SK-N-SH treated with all-trans-retinoic acid at 6 μM for 48 hours (cell line): ENCODE results near the gene MTMR3.

Source experiments
- ESRRG ChIP-seq: fragments of 250-450 bp; sonication (Bioruptor Pico); IDR thresholded peaks from 2 replicates; pipeline ENCODE4 v1.6.1; 2021; ENCODE audit warnings: mild to moderate bottlenecking
- GLIS3 ChIP-seq: fragments of 250-450 bp; sonication (Bioruptor Pico); IDR thresholded peaks from 2 replicates; pipeline ENCODE4 v1.5.0; 2020; ENCODE audit warnings: mild to moderate bottlenecking, moderate library complexity
- PATZ1 ChIP-seq: fragments of 250-450 bp; sonication (Bioruptor Pico); IDR thresholded peaks from 2 replicates; pipeline ENCODE4 v1.8.0; 2020; ENCODE audit warnings: mild to moderate bottlenecking, moderate library complexity, borderline replicate concordance
- POU6F1 ChIP-seq: fragments of 250-450 bp; sonication (Bioruptor Pico); IDR thresholded peaks from 2 replicates; pipeline ENCODE4 v1.8.0; 2021; ENCODE audit warnings: low read depth, mild to moderate bottlenecking, moderate library complexity, borderline replicate concordance
- PPARA ChIP-seq: fragments of 250-450 bp; sonication (Bioruptor Pico); IDR thresholded peaks from 2 replicates; pipeline ENCODE4 v1.5.0; 2020; ENCODE audit warnings: mild to moderate bottlenecking, borderline replicate concordance
- ZFP3 ChIP-seq: fragments of 250-450 bp; sonication (Bioruptor Pico); IDR thresholded peaks from 2 replicates; pipeline ENCODE4 v1.5.0; 2020; ENCODE audit warnings: mild to moderate bottlenecking, moderate library complexity
- ZFP30 ChIP-seq: fragments of 450-650 bp; formaldehyde crosslinking; IDR thresholded peaks from 2 replicates; pipeline ENCODE4 v1.5.0; 2022; ENCODE audit warnings: mild to moderate bottlenecking, moderate library complexity
- ZNF70 ChIP-seq: fragments of 450-650 bp; formaldehyde crosslinking; IDR thresholded peaks from 2 replicates; pipeline ENCODE4 v1.5.0; 2020; ENCODE audit warnings: mild to moderate bottlenecking, moderate library complexity
- ZNF8 ChIP-seq: fragments of 450-650 bp; formaldehyde crosslinking; IDR thresholded peaks from 2 replicates; pipeline ENCODE4 v1.5.0; 2020; ENCODE audit warnings: mild to moderate bottlenecking, moderate library complexity

DNA sequence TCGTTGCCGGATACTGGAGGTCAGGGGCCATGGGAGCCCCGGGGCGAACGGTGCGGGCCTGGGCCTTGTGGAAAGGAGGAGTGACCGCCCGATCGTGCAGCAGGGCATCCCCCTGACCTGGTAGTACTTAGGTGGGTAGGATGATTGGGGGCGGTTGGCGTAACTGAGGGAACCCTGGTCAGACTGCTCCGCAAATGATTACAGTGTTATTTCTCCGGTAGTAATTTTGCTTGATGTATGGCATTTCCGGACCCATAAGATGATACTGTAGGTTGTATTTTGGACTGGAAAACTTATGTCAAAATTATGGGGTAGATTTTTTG lies 762 bp downstream of the MTMR3 start:
- TF ChIP-seq ESRRG (CRISPR knock-in tag): no peak
- TF ChIP-seq ZFP30 (CRISPR knock-in tag): no peak
- no peak for TF ChIP-seq GLIS3 (CRISPR knock-in tag)
- TF ChIP-seq POU6F1 (CRISPR knock-in tag): no peak
- no peak for TF ChIP-seq PPARA (CRISPR knock-in tag)
- no peak for TF ChIP-seq PATZ1 (CRISPR knock-in tag)
- TF ChIP-seq ZFP3: no peak
- TF ChIP-seq ZNF70 (CRISPR knock-in tag): no peak
- no peak for TF ChIP-seq ZNF8
